GM23338 (cell line): ENCODE results near the gene KIAA1217. TPM values are rescaled to one million over a fixed set of nuclear protein-coding genes. Genes with fewer than 3 reads are reported as not detected.

Experiments
- ATAC-seq: fragments of 200-7000 bp; cut with Tn5 transposase; 3 replicates; pipeline ENCODE4 v1.9.1; 2020
- DNase-seq: peaks from one replicate; pipeline ENCODE4 v3.0.0-alpha.2; 2015; ENCODE audit warnings: low spot score
- H2AFZ ChIP-seq: fragments of 200-600 bp; sonication (generic); 2 replicates; pipeline ENCODE4 v1.8.0; 2016; ENCODE audit warnings: antibody characterized with exemption, mild to moderate bottlenecking, moderate library complexity
- H3F3A ChIP-seq: fragments of 200-600 bp; sonication (generic); replicated peaks from 2 replicates; pipeline ENCODE4 v1.8.0; 2017; ENCODE audit warnings: antibody characterized with exemption, mixed run types, low read depth
- H3K27ac ChIP-seq: fragments of 200-600 bp; sonication (generic); 2 replicates; pipeline ENCODE4 v1.6.1; 2016; ENCODE audit warnings: low read depth
- H3K27me3 ChIP-seq: fragments of 200-600 bp; sonication (generic); 2 replicates; pipeline ENCODE4 v1.8.0; 2016; ENCODE audit warnings: mild to moderate bottlenecking, mixed run types, moderate library complexity; ENCODE audit not compliant: insufficient read depth
- H3K36me3 ChIP-seq: fragments of 200-600 bp; sonication (generic); 2 replicates; pipeline ENCODE4 v1.8.0; 2016; ENCODE audit warnings: mild to moderate bottlenecking; ENCODE audit not compliant: insufficient read depth
- H3K4me1 ChIP-seq: fragments of 200-600 bp; sonication (generic); 2 replicates; pipeline ENCODE4 v1.8.0; 2016; ENCODE audit warnings: mild to moderate bottlenecking, moderate library complexity; ENCODE audit not compliant: insufficient read depth
- H3K4me2 ChIP-seq: fragments of 200-600 bp; sonication (generic); 2 replicates; pipeline ENCODE4 v1.7.1; 2017; ENCODE audit warnings: mixed run types
- H3K4me3 ChIP-seq: fragments of 200-600 bp; sonication (generic); 2 replicates; pipeline ENCODE4 v1.6.1; 2016; ENCODE audit warnings: mixed run types
- H3K79me2 ChIP-seq: fragments of 200-600 bp; sonication (generic); replicated peaks from 2 replicates; pipeline ENCODE4 v1.8.0; 2017; ENCODE audit warnings: mild to moderate bottlenecking; ENCODE audit not compliant: insufficient read depth
- H3K9me2 ChIP-seq: fragments of 200-600 bp; sonication (generic); 2 replicates; pipeline ENCODE4 v1.8.0; 2017; ENCODE audit not compliant: insufficient read depth
- H4K20me1 ChIP-seq: fragments of 200-600 bp; sonication (generic); replicated peaks from 2 replicates; pipeline ENCODE4 v1.8.0; 2017; ENCODE audit warnings: mild to moderate bottlenecking; ENCODE audit not compliant: insufficient read depth
- H3K27ac Mint-ChIP-seq: 2 replicates; pipeline ENCODE4 v1.8.0; 2020; ENCODE audit warnings: inconsistent platforms, mild to moderate bottlenecking, moderate library complexity, mixed read lengths
- H3K27me3 Mint-ChIP-seq: 3 replicates; pipeline ENCODE4 v1.8.0; 2022; ENCODE audit warnings: low read depth, mild to moderate bottlenecking, moderate library complexity, mixed read lengths, inconsistent platforms; ENCODE audit not compliant: insufficient read depth, poor library complexity
- H3K36me3 Mint-ChIP-seq: 3 replicates; pipeline ENCODE4 v1.8.0; 2021; ENCODE audit warnings: low read depth, mild to moderate bottlenecking, inconsistent platforms, moderate library complexity, mixed read lengths
- H3K4me1 Mint-ChIP-seq: 3 replicates; pipeline ENCODE4 v1.8.0; 2020; ENCODE audit warnings: mild to moderate bottlenecking, inconsistent platforms, mixed read lengths
- H3K4me3 Mint-ChIP-seq: 3 replicates; pipeline ENCODE4 v1.8.0; 2021; ENCODE audit warnings: moderate library complexity, mild to moderate bottlenecking, inconsistent platforms, mixed read lengths
- H3K9me3 Mint-ChIP-seq: 3 replicates; pipeline ENCODE4 v1.8.0; 2020; ENCODE audit warnings: moderate library complexity, mild to moderate bottlenecking, inconsistent platforms, mixed read lengths
- CREB1 ChIP-seq: fragments of 250-450 bp; sonication (Bioruptor Pico); IDR thresholded peaks from 2 replicates; pipeline ENCODE4 v1.5.0; 2020; ENCODE audit warnings: low read depth, mild to moderate bottlenecking, moderate library complexity
- CTCF ChIP-seq, 2 experiments: fragments of 200-600 bp in 1 of 2; sonication (generic) in 1 of 2; conservative IDR thresholded peaks; 2 replicates each; pipeline versions ENCODE4 v1.5.1 to v1.6.1; 2016 to 2017; ENCODE audit warnings: antibody characterized with exemption in 2 of 2, low read depth in 2 of 2, mild to moderate bottlenecking in 2 of 2, moderate library complexity in 1 of 2
- ETS1 ChIP-seq: IDR thresholded peaks from 2 replicates; pipeline ENCODE4 v1.6.1; 2016; ENCODE audit warnings: antibody characterized with exemption
- EZH2 ChIP-seq: fragments of 200-600 bp; sonication (generic); IDR thresholded peaks from one replicate; pipeline ENCODE4 v1.8.0; 2017; ENCODE audit warnings: antibody characterized with exemption, mild to moderate bottlenecking, low read depth; ENCODE audit not compliant: unreplicated experiment
- EZH2phosphoT487 ChIP-seq: fragments of 200-600 bp; sonication (generic); IDR thresholded peaks from one replicate; pipeline ENCODE4 v1.8.1; 2018; ENCODE audit warnings: antibody characterized with exemption; ENCODE audit not compliant: unreplicated experiment
- JUNB ChIP-seq: IDR thresholded peaks from one replicate; pipeline ENCODE4 v1.6.1; 2016; ENCODE audit warnings: antibody characterized with exemption; ENCODE audit not compliant: unreplicated experiment
- NANOG ChIP-seq: IDR thresholded peaks from 2 replicates; pipeline ENCODE4 v1.6.1; 2016; ENCODE audit warnings: antibody characterized with exemption, borderline replicate concordance
- POLR2AphosphoS5 ChIP-seq: IDR thresholded peaks from 2 replicates; pipeline ENCODE4 v1.6.1; 2016; ENCODE audit warnings: antibody characterized with exemption, low read depth
- REST ChIP-seq: IDR thresholded peaks from one replicate; pipeline ENCODE4 v1.6.1; 2018; ENCODE audit warnings: antibody characterized with exemption; ENCODE audit not compliant: unreplicated experiment
- STAT1 ChIP-seq: IDR thresholded peaks from one replicate; pipeline ENCODE4 v1.6.1; 2016; ENCODE audit warnings: antibody characterized with exemption; ENCODE audit not compliant: unreplicated experiment
- ZNF114 ChIP-seq: fragments of 250-450 bp; sonication (Bioruptor Pico); IDR thresholded peaks from 2 replicates; pipeline ENCODE4 v1.5.0; 2020; ENCODE audit warnings: mild to moderate bottlenecking, moderate library complexity
- ZNF331 ChIP-seq: fragments of 250-450 bp; sonication (Bioruptor Pico); IDR thresholded peaks from 2 replicates; pipeline ENCODE4 v1.5.0; 2020; ENCODE audit warnings: low read depth, mild to moderate bottlenecking, moderate library complexity
- ZNF462 ChIP-seq: fragments of 250-450 bp; sonication (Bioruptor Pico); IDR thresholded peaks from 2 replicates; pipeline ENCODE4 v1.5.0; 2020; ENCODE audit warnings: mild to moderate bottlenecking, moderate library complexity
- polyA plus RNA-seq: library from polyadenylated mRNA; unstranded; fragments of >200 nt; fragmentation: Nextera tagmentation; extraction: Ambion mirVana; gene quantifications from 2 replicates; pipeline ENCODE4 v1.2.1, GENCODE V29; 2016
- total RNA-seq: library from RNA; depleted of rRNA; stranded (reverse); fragments of >200 nt; shearing (Covaris generic); gene quantifications from 2 replicates; pipeline ENCODE4 v1.2.3, GENCODE V29; 2014

The KIAA1217 gene
- total and polyA plus RNA-seq, 2 experiments from 2014 or later: 6.4 to 9.1 TPM

GRCh38 chr10:24397662-24398061 is 188.7 kb downstream of the KIAA1217 start:
- Histone ChIP-seq H3K4me3 (no peak overlapping the region), H3K4me2 (no peak overlapping the region), H3K4me1 (no peaks in the 10 kb centered on the region), H3K79me2 (no peaks in the 10 kb centered on the region), H3F3A (no peaks in the 10 kb centered on the region), H3K9me2 (no peaks in the 10 kb centered on the region), H2AFZ (no peak overlapping the region), H3K36me3 (no peaks in the 10 kb centered on the region), H4K20me1 (no peaks in the 10 kb centered on the region), H3K27ac (no peak overlapping the region), H3K27me3 (no peaks in the 10 kb centered on the region)
- no peaks in the 10 kb centered on the region for H3K4me1 Mint-ChIP-seq
- no peak overlapping the region for H3K27ac Mint-ChIP-seq
- H3K4me3 Mint-ChIP-seq: no peak overlapping the region
- no peaks in the 10 kb centered on the region for H3K36me3 Mint-ChIP-seq
- no peaks in the 10 kb centered on the region for H3K27me3 Mint-ChIP-seq
- ATAC-seq (no peak), DNase-seq (no peak)
- H3K9me3 Mint-ChIP-seq: no peaks in the 10 kb centered on the region
- TF ChIP-seq STAT1 (no peak), JUNB (no peak), CTCF (conservative IDR thresholded peaks at IDR 0.05; ENCODE audit: low read depth in 2 of 2) (no peak), EZH2 (no peak), POLR2AphosphoS5 (no peak), ZNF462 (no peak), REST (no peak), EZH2phosphoT487 (no peak), ETS1 (no peak), CREB1 (CRISPR knock-in tag) (no peak), ZNF331 (CRISPR knock-in tag) (no peak), NANOG (no peak), ZNF114 (CRISPR knock-in tag) (no peak)
